Measurements from ENCODE around the gene PRKAG2.

PRKAG2 gene

GRCh38 chr7:151904270-151904669 lies 27.4 kb upstream of the PRKAG2 start:
- H2BK12ac ChIP-seq (ENCODE audit: low read length): no peak overlapping the region
- no peak overlapping the region for H4K8ac ChIP-seq (ENCODE audit: low read depth, low read length)
- H3K4me3 ChIP-seq (ENCODE audit: low read depth, low read length): no peak overlapping the region
- H3K27ac ChIP-seq (ENCODE audit: low read depth, low read length): no peak overlapping the region
- H2BK5ac ChIP-seq (ENCODE audit: low read depth, low read length, poor library complexity): no peak overlapping the region
- H4K12ac ChIP-seq (ENCODE audit: low read depth, low read length): no peak overlapping the region
- H3K27me3 ChIP-seq (ENCODE audit: insufficient read depth, low read length): no peaks in the 10 kb centered on the region
- no peak overlapping the region for H3K18ac ChIP-seq (ENCODE audit: low read length)
- no peaks in the 10 kb centered on the region for H3K79me2 ChIP-seq (ENCODE audit: control insufficient read depth, insufficient read depth, low read length, poor library complexity)
- H3K9me3 ChIP-seq (ENCODE audit: insufficient read depth, low read depth, low read length): no peaks in the 10 kb centered on the region
- H3K4me1 ChIP-seq (ENCODE audit: control insufficient read depth in 1 of 2, insufficient read depth in 2 of 2, low read length in 2 of 2): no peaks in the 10 kb centered on the region
- H3K14ac ChIP-seq (ENCODE audit: low read length): no peak overlapping the region
- no peak overlapping the region for H2BK120ac ChIP-seq (ENCODE audit: insufficient read depth, low read length, poor library complexity)
- H3K79me1 ChIP-seq (ENCODE audit: low read length): no peaks in the 10 kb centered on the region
- H2AFZ ChIP-seq (ENCODE audit: insufficient read depth, low read length, poor library complexity): no peak overlapping the region
- no peak for DNase-seq
- no peaks in the 10 kb centered on the region for H3K36me3 ChIP-seq (ENCODE audit: control insufficient read depth in 1 of 2, insufficient read depth in 2 of 2, low read length in 2 of 2)
- H3K9ac ChIP-seq (ENCODE audit: low read length): no peak overlapping the region
- no peak overlapping the region for H2AK5ac ChIP-seq (ENCODE audit: low read length)
- H3K23ac ChIP-seq (ENCODE audit: low read length): no peak overlapping the region
- no peak overlapping the region for H3K4ac ChIP-seq (ENCODE audit: low read depth, low read length)
- H3K4me2 ChIP-seq (ENCODE audit: low read length): no peak overlapping the region
- WGBS (ENCODE audit: extremely low coverage, insufficient coverage, insufficient read length): no CpG with 5 or more reads among the region's 7 CpGs
- no peak overlapping the region for H4K91ac ChIP-seq (ENCODE audit: low read depth, low read length)

- H3K18ac ChIP-seq (ENCODE audit: low read length): no peak overlapping the region
- no peaks in the 10 kb centered on the region for H3K79me2 ChIP-seq (ENCODE audit: control insufficient read depth, insufficient read depth, low read length, poor library complexity)
- DNase-seq: no peak
- no peak overlapping the region for H2BK12ac ChIP-seq (ENCODE audit: low read length)
- no peak overlapping the region for H3K14ac ChIP-seq (ENCODE audit: low read length)
- no peak overlapping the region for H3K23ac ChIP-seq (ENCODE audit: low read length)
- no peak overlapping the region for H2BK5ac ChIP-seq (ENCODE audit: low read depth, low read length, poor library complexity)
- no peak overlapping the region for H3K27ac ChIP-seq (ENCODE audit: low read depth, low read length)
- H2AFZ ChIP-seq (ENCODE audit: insufficient read depth, low read length, poor library complexity): no peak overlapping the region
- no peak overlapping the region for H3K9ac ChIP-seq (ENCODE audit: low read length)
- H3K4me1 ChIP-seq (ENCODE audit: control insufficient read depth in 1 of 2, insufficient read depth in 2 of 2, low read length in 2 of 2): no peaks in the 10 kb centered on the region
- no peaks in the 10 kb centered on the region for H3K9me3 ChIP-seq (ENCODE audit: insufficient read depth, low read depth, low read length)
- no peak overlapping the region for H4K91ac ChIP-seq (ENCODE audit: low read depth, low read length)
- no peak overlapping the region for H3K4me2 ChIP-seq (ENCODE audit: low read length)
- no peak overlapping the region for H4K12ac ChIP-seq (ENCODE audit: low read depth, low read length)
- H3K4ac ChIP-seq (ENCODE audit: low read depth, low read length): no peak overlapping the region
- H2AK5ac ChIP-seq (ENCODE audit: low read length): no peak overlapping the region
- no peaks in the 10 kb centered on the region for H3K27me3 ChIP-seq (ENCODE audit: insufficient read depth, low read length)
- H3K36me3 ChIP-seq (ENCODE audit: control insufficient read depth in 1 of 2, insufficient read depth in 2 of 2, low read length in 2 of 2): no peaks in the 10 kb centered on the region
- no peak overlapping the region for H4K8ac ChIP-seq (ENCODE audit: low read depth, low read length)
- H2BK120ac ChIP-seq (ENCODE audit: insufficient read depth, low read length, poor library complexity): no peak overlapping the region
- no peak overlapping the region for H3K4me3 ChIP-seq (ENCODE audit: low read depth, low read length)
- H3K79me1 ChIP-seq (ENCODE audit: low read length): no peaks in the 10 kb centered on the region
- no CpG with 5 or more reads among the region's 9 CpGs for WGBS (ENCODE audit: extremely low coverage, insufficient coverage, insufficient read length)
Observed at GRCh38 chr7:151903249-151904032, 26.5 kb upstream of the PRKAG2 start.

- H3K4ac ChIP-seq (ENCODE audit: low read depth, low read length): no peak overlapping the region
- H3K23ac ChIP-seq (ENCODE audit: low read length): no peak overlapping the region
- H3K4me2 ChIP-seq (ENCODE audit: low read length): no peak overlapping the region
- no peaks in the 10 kb centered on the region for H3K27me3 ChIP-seq (ENCODE audit: insufficient read depth, low read length)
- H3K79me1 ChIP-seq (ENCODE audit: low read length): no peaks in the 10 kb centered on the region
- no peak overlapping the region for H3K9ac ChIP-seq (ENCODE audit: low read length)
- no peak overlapping the region for H2AFZ ChIP-seq (ENCODE audit: insufficient read depth, low read length, poor library complexity)
- H4K12ac ChIP-seq (ENCODE audit: low read depth, low read length): no peak overlapping the region
- H3K79me2 ChIP-seq (ENCODE audit: control insufficient read depth, insufficient read depth, low read length, poor library complexity): no peaks in the 10 kb centered on the region
- H2BK5ac ChIP-seq (ENCODE audit: low read depth, low read length, poor library complexity): no peak overlapping the region
- DNase-seq: no peak
- no peaks in the 10 kb centered on the region for H3K9me3 ChIP-seq (ENCODE audit: insufficient read depth, low read depth, low read length)
- no peak overlapping the region for H3K4me3 ChIP-seq (ENCODE audit: low read depth, low read length)
- H2BK12ac ChIP-seq (ENCODE audit: low read length): no peak overlapping the region
- no peak overlapping the region for H2BK120ac ChIP-seq (ENCODE audit: insufficient read depth, low read length, poor library complexity)
- H3K4me1 ChIP-seq (ENCODE audit: control insufficient read depth in 1 of 2, insufficient read depth in 2 of 2, low read length in 2 of 2): no peaks in the 10 kb centered on the region
- no peaks in the 10 kb centered on the region for H3K36me3 ChIP-seq (ENCODE audit: control insufficient read depth in 1 of 2, insufficient read depth in 2 of 2, low read length in 2 of 2)
- no CpG with 5 or more reads among the region's 17 CpGs for WGBS (ENCODE audit: extremely low coverage, insufficient coverage, insufficient read length)
- H3K18ac ChIP-seq (ENCODE audit: low read length): no peak overlapping the region
- no peak overlapping the region for H4K8ac ChIP-seq (ENCODE audit: low read depth, low read length)
- H3K14ac ChIP-seq (ENCODE audit: low read length): no peak overlapping the region
- no peak overlapping the region for H4K91ac ChIP-seq (ENCODE audit: low read depth, low read length)
- no peak overlapping the region for H3K27ac ChIP-seq (ENCODE audit: low read depth, low read length)
- H2AK5ac ChIP-seq (ENCODE audit: low read length): no peak overlapping the region
Observed at GRCh38 chr7:151902311-151902710, 25.4 kb upstream of the PRKAG2 start.

GRCh38 chr7:151901828-151902227 lies 24.9 kb upstream of the PRKAG2 start:
- Histone ChIP-seq H3K27ac (ENCODE audit: low read depth, low read length) (no peak overlapping the region), H3K4me2 (ENCODE audit: low read length) (no peak overlapping the region), H3K36me3 (ENCODE audit: control insufficient read depth in 1 of 2, insufficient read depth in 2 of 2, low read length in 2 of 2) (no peaks in the 10 kb centered on the region), H4K8ac (ENCODE audit: low read depth, low read length) (no peak overlapping the region), H3K18ac (ENCODE audit: low read length) (no peak overlapping the region), H3K27me3 (ENCODE audit: insufficient read depth, low read length) (no peaks in the 10 kb centered on the region), H3K4me3 (ENCODE audit: low read depth, low read length) (no peak overlapping the region), H4K91ac (ENCODE audit: low read depth, low read length) (no peak overlapping the region), H2BK120ac (ENCODE audit: insufficient read depth, low read length, poor library complexity) (no peak overlapping the region), H4K12ac (ENCODE audit: low read depth, low read length) (no peak overlapping the region), H3K9me3 (ENCODE audit: insufficient read depth, low read depth, low read length) (no peaks in the 10 kb centered on the region), H3K79me1 (ENCODE audit: low read length) (no peaks in the 10 kb centered on the region), H2AFZ (ENCODE audit: insufficient read depth, low read length, poor library complexity) (no peak overlapping the region), H2BK5ac (ENCODE audit: low read depth, low read length, poor library complexity) (no peak overlapping the region), H3K9ac (ENCODE audit: low read length) (no peak overlapping the region), H2BK12ac (ENCODE audit: low read length) (no peak overlapping the region), H3K79me2 (ENCODE audit: control insufficient read depth, insufficient read depth, low read length, poor library complexity) (no peaks in the 10 kb centered on the region), H3K4ac (ENCODE audit: low read depth, low read length) (no peak overlapping the region), H3K23ac (ENCODE audit: low read length) (no peak overlapping the region), H3K4me1 (ENCODE audit: control insufficient read depth in 1 of 2, insufficient read depth in 2 of 2, low read length in 2 of 2) (no peaks in the 10 kb centered on the region), H2AK5ac (ENCODE audit: low read length) (no peak overlapping the region), H3K14ac (ENCODE audit: low read length) (no peak overlapping the region)
- no CpG with 5 or more reads among the region's 5 CpGs for WGBS (ENCODE audit: extremely low coverage, insufficient coverage, insufficient read length)
- DNase-seq: no peak

Data from trophoblast cell (in vitro differentiated cells and primary cell).